Ovary (tissue), 9 donors: ENCODE data around the gene BACH2. TPM values are rescaled to one million over a fixed set of nuclear protein-coding genes. Genes with fewer than 3 reads are reported as not detected.

Experiments
- DNase-seq, 5 donors: peaks; one replicate each; pipeline ENCODE4 v3.0.0-alpha.2; 2019 to 2020
- H3K27ac ChIP-seq, 2 donors: fragments of 200-600 bp; one replicate each; pipeline versions ENCODE4 v1.5.1 to v1.8.0; 2019 to 2022
- H3K27me3 ChIP-seq: fragments of 200-600 bp; one replicate; pipeline ENCODE4 v1.8.0; 2022
- H3K36me3 ChIP-seq: fragments of 200-600 bp; sonication (generic); one replicate; pipeline ENCODE4 v1.5.1; 2019
- H3K4me1 ChIP-seq: one replicate; pipeline ENCODE4 v1.8.1; 2013; ENCODE audit warnings: mild to moderate bottlenecking, moderate library complexity; ENCODE audit not compliant: insufficient read depth
- H3K4me3 ChIP-seq: fragments of 200-600 bp; sonication (generic); one replicate; pipeline ENCODE4 v1.5.1; 2017
- H3K9me3 ChIP-seq, 2 donors: fragments of 200-600 bp in 1 of 2; sonication (generic) in 1 of 2; one replicate each; pipeline versions ENCODE4 v1.5.1 to v1.8.1; 2013 to 2019; ENCODE audit warnings: mild to moderate bottlenecking in 1 of 2, moderate library complexity in 1 of 2
- CTCF ChIP-seq, 3 donors: fragments of 450-650 bp in 2 of 3; fragments of 200-600 bp in 1 of 3; IDR thresholded peaks; one replicate each; pipeline versions ENCODE4 v1.5.1 to v1.8.0; 2016 to 2022; ENCODE audit warnings: antibody characterized with exemption in 3 of 3, mild to moderate bottlenecking in 1 of 3
- EP300 ChIP-seq: sonication (generic); formaldehyde crosslinking; IDR thresholded peaks from one replicate; pipeline ENCODE4 v1.6.1; 2017; ENCODE audit warnings: antibody characterized with exemption
- POLR2A ChIP-seq: fragments of 450-650 bp; IDR thresholded peaks from one replicate; pipeline ENCODE4 v1.6.1; 2017; ENCODE audit warnings: antibody characterized with exemption, mild to moderate bottlenecking, moderate library complexity
- WGBS, 3 donors: extraction: QIAGEN DNeasy Blood & Tissue Kit in 1 of 3; methylation state at CpG; one replicate each; pipeline versions ENCODE4 v1.1.5 to v1.1.7; 2013 to 2017; 5-methylcytosine and 5-hydroxymethylcytosine counted together
- intact Hi-C, 4 donors: fragments of 100-400 bp; cut with DNase I; formaldehyde crosslinking; loops; one replicate each; pipeline versions ENCODE4 v1.11.0 to v1.15.1; 2022 to 2023
- polyA plus RNA-seq, 2 donors: library from polyadenylated mRNA; stranded (reverse); fragments of 200-250 nt in 1 of 2; fragments of 350-450 nt in 1 of 2; fragmentation: Illumina TruSeq in 1 of 2; extraction: RNeasy Lipid Tissue Mini Kit (QIAGEN cat#74804) in 1 of 2; gene quantifications; one replicate each; pipeline ENCODE4 v1.2.3, GENCODE V29; 2013 to 2014
- total RNA-seq, 7 donors: library from RNA; depleted of rRNA in 2 of 7; stranded (reverse); fragments of >200 nt in 2 of 7; fragmentation: NEBNext Ultra II Directional in 3 of 7; extraction: Animal tissue kit (Norgen Biotek cat#: 25700) in 3 of 7; gene quantifications; one replicate each; pipeline versions ENCODE4 v1.1.0 to v1.2.4, GENCODE V29; 2016 to 2023
- donor health status: DM: no; HTN: no; CAD: no; lungs with moderate emphysema.
- donor health status: DM: no; HTN: no; CAD: no.
- donor health status: Bipolar disorder and iron deficiency.
- donor health status: DM: yes; HTN: yes; CAD: no.
- donor health status: DM: no; HTN: no; CAD: no.
- donor health status: DM: yes; HTN: yes; CAD: no.

BACH2 gene
- total and polyA plus RNA-seq, 9 donors: 2.6 to 19.2 (median 10.5) TPM

- no peaks in the 10 kb centered on the region for H3K9me3 ChIP-seq
- no peaks in the 10 kb centered on the region for H3K36me3 ChIP-seq
- intact Hi-C loops: no loop called here
- TF ChIP-seq POLR2A (no peak), EP300 (no peak), CTCF (IDR thresholded peaks at IDR 0.05) (no peak)
- no peak overlapping the region for H3K4me3 ChIP-seq
- peaks cover 1% of the 10 kb centered on the region for H3K4me1 ChIP-seq
- DNase-seq: no peak
- WGBS, 3 donors: 65 to 95% (median 66%) methylated on average over 2 of the region's 2 CpGs
- no peaks in the 10 kb centered on the region for H3K27me3 ChIP-seq
- no peak overlapping the region for H3K27ac ChIP-seq
Observed at GRCh38 chr6:90303039-90303438, 6.4 kb upstream of the BACH2 start.

GRCh38 chr6:90302320-90302719, 5.7 kb upstream of the BACH2 start:
- intact Hi-C loops: no loop called here
- TF ChIP-seq CTCF (IDR thresholded peaks at IDR 0.05) (no peak), EP300 (no peak), POLR2A (no peak)
- peaks cover 1% of the 10 kb centered on the region for H3K4me1 ChIP-seq
- H3K4me3 ChIP-seq: no peak overlapping the region
- H3K36me3 ChIP-seq: no peaks in the 10 kb centered on the region
- WGBS, 3 donors: 93 to 96% (median 93%) methylated on average over 2 of the region's 2 CpGs
- no peaks in the 10 kb centered on the region for H3K27me3 ChIP-seq
- no peaks in the 10 kb centered on the region for H3K9me3 ChIP-seq
- no peak overlapping the region for H3K27ac ChIP-seq
- no peak for DNase-seq

- TF ChIP-seq EP300: no peak
- no peak for TF ChIP-seq CTCF (IDR thresholded peaks at IDR 0.05)
- TF ChIP-seq POLR2A: no peak
- intact Hi-C loops: no loop called here
- Histone ChIP-seq H3K4me1 (peaks cover 1% of the 10 kb centered on the region), H3K4me3 (no peak overlapping the region), H3K27me3 (no peaks in the 10 kb centered on the region), H3K36me3 (no peaks in the 10 kb centered on the region), H3K27ac (no peak overlapping the region), H3K9me3 (no peaks in the 10 kb centered on the region)
- 70 to 79% (median 71%) methylated on average over 1 of the region's 1 CpG for WGBS, 3 donors
- no peak for DNase-seq
Observed at GRCh38 chr6:90301816-90302215, 5.2 kb upstream of the BACH2 start.

DNA sequence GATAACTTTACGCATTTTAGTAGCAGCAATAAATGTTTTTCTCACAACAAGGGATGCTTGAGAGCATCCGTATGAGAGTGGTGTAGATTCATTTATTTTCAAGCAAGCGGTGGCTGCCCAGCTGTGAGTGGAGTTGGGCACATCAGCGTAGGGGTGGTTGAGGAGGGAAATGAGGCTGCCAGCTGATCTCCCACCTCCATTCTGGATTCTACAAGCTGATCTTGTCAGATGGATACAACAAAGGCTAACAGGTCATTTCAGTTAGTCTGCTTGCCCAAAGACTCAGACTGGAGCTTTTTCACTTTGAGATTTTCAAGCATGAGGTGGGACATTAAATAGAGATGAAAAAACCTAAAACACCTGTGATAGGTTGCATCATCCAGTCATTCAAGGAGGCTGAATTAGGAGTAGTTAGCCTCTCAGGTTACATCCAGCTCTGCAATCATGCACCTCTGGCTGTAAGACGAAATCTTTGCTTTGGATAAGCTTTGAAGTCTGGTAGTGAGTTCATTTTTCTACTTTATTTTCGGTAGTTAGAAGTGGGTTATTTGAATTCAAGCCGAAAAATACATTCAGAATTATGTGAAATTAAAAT, 1.9 kb upstream of the BACH2 start:
- Histone ChIP-seq H3K9me3 (no peaks in the 10 kb centered on the region), H3K4me1 (peaks cover 4% of the 10 kb centered on the region), H3K27me3 (no peaks in the 10 kb centered on the region), H3K4me3 (no peak overlapping the region), H3K36me3 (no peaks in the 10 kb centered on the region), H3K27ac (peak overlapping the region in 1 of 2 donors; percentile 97)
- no peak for DNase-seq
- no peak for TF ChIP-seq POLR2A
- no peak for TF ChIP-seq EP300
- no peak for TF ChIP-seq CTCF (IDR thresholded peaks at IDR 0.05)
- 71 to 83% (median 76%) methylated on average over 7 of the region's 7 CpGs for WGBS, 3 donors
- intact Hi-C loops: loop anchor here in 3 of 4 donors (10.0 kb wide), 3 partner anchors 86 to 176 kb away; no protein-coding TSS in a partner anchor
